Hepatocyte (in vitro differentiated cells): ENCODE data around the gene MDM2.

Experiments used
- CTCF ChIP-seq: fragments of 200-600 bp; sonication (generic); IDR thresholded peaks from 2 replicates; pipeline ENCODE4 v1.5.1; 2016; ENCODE audit warnings: antibody characterized with exemption, mild to moderate bottlenecking; ENCODE audit not compliant: poor library complexity
- EZH2 ChIP-seq: fragments of 200-600 bp; sonication (generic); IDR thresholded peaks from 2 replicates; pipeline ENCODE4 v1.6.1; 2016; ENCODE audit warnings: antibody characterized with exemption, mild to moderate bottlenecking, borderline replicate concordance
- EZH2phosphoT487 ChIP-seq: fragments of 200-600 bp; sonication (generic); IDR thresholded peaks from one replicate; pipeline ENCODE4 v1.6.1; 2018; ENCODE audit warnings: antibody characterized with exemption, mild to moderate bottlenecking, low read depth, moderate library complexity; ENCODE audit not compliant: unreplicated experiment, severe bottlenecking

- TF ChIP-seq CTCF (no peak), EZH2 (no peak), EZH2phosphoT487 (no peak)
These were observed 35.3 kb upstream of the MDM2 start for GRCh38 chr12:68772714-68773113.
